ENCODE measurements around the gene LRP1. TPM values are rescaled to one million over a fixed set of nuclear protein-coding genes. Genes with fewer than 3 reads are reported as not detected.

The LRP1 gene
- total RNA-seq, 3 donors from 2014 or later (not counting 1 experiment from before 2014, with no cell fraction given) = 6.7 to 13.1 (median 9.5) TPM

DNA sequence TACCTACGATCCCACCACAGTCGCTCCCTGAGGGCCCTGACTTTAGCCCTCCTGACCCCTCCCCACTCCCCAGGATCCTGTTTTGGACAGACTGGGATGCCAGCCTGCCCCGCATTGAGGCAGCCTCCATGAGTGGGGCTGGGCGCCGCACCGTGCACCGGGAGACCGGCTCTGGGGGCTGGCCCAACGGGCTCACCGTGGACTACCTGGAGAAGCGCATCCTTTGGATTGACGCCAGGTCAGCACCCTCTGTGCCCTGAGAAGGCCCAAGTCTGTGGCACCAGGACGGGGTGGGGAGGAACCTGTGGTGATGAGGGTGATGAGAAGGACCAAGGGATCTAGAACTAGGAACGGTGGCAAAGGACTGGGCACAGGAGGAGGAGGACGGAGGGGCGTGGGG, 49.1 kb downstream of the LRP1 start:
- Histone ChIP-seq H3K4me3 (ENCODE audit: low read length) (no peak overlapping the region), H3K27ac (ENCODE audit: low read length) (no peak overlapping the region), H3K9me3 (ENCODE audit: control insufficient read depth, insufficient read depth, low read length) (no peaks in the 10 kb centered on the region), H3K36me3 (ENCODE audit: control insufficient read depth, insufficient read depth, low read length) (no peaks in the 10 kb centered on the region), H3K27me3 (ENCODE audit: control insufficient read depth, insufficient read depth, low read length) (no peaks in the 10 kb centered on the region), H3K4me1 (ENCODE audit: control insufficient read depth, insufficient read depth, low read length) (no peaks in the 10 kb centered on the region)
- Mint-ChIP-seq H3K27me3 (ENCODE audit: low read depth in 2 of 2) (no peaks in the 10 kb centered on the region), H3K36me3 (no peaks in the 10 kb centered on the region), H3K4me1 (peaks cover 0 to 5% of the 10 kb centered on the region in 2 donors), H3K9me3 (no peaks in the 10 kb centered on the region), H3K27ac (no peak overlapping the region), H3K4me3 (no peak overlapping the region)
- no peak for ATAC-seq
- 90% methylated on average over 16 of the region's 16 CpGs for WGBS (ENCODE audit: insufficient coverage)
- no peak for DNase-seq
- TF ChIP-seq, protein P1, sequence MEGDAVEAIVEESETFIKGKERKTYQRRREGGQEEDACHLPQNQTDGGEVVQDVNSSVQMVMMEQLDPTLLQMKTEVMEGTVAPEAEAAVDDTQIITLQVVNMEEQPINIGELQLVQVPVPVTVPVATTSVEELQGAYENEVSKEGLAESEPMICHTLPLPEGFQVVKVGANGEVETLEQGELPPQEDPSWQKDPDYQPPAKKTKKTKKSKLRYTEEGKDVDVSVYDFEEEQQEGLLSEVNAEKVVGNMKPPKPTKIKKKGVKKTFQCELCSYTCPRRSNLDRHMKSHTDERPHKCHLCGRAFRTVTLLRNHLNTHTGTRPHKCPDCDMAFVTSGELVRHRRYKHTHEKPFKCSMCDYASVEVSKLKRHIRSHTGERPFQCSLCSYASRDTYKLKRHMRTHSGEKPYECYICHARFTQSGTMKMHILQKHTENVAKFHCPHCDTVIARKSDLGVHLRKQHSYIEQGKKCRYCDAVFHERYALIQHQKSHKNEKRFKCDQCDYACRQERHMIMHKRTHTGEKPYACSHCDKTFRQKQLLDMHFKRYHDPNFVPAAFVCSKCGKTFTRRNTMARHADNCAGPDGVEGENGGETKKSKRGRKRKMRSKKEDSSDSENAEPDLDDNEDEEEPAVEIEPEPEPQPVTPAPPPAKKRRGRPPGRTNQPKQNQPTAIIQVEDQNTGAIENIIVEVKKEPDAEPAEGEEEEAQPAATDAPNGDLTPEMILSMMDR (IDR thresholded peaks at IDR 0.05) = no peak
- intact Hi-C loops (cut with micrococcal nuclease) = no loop called here

DNA sequence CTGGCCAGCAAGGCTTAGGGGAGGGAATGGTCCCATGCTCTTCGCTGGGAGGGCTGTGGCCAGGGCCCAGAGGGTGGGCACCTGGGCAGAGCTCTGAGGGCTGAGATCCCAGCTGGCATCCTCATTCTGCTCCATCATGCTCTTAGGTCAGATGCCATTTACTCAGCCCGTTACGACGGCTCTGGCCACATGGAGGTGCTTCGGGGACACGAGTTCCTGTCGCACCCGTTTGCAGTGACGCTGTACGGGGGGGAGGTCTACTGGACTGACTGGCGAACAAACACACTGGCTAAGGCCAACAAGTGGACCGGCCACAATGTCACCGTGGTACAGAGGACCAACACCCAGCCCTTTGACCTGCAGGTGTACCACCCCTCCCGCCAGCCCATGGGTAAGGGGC, 49.9 kb downstream of the LRP1 start:
- no peaks in the 10 kb centered on the region for H3K36me3 Mint-ChIP-seq
- H3K27me3 ChIP-seq (ENCODE audit: control insufficient read depth, insufficient read depth, low read length) = no peaks in the 10 kb centered on the region
- H3K27me3 Mint-ChIP-seq (ENCODE audit: low read depth in 2 of 2) = no peaks in the 10 kb centered on the region
- H3K27ac ChIP-seq (ENCODE audit: low read length) = no peak overlapping the region
- H3K4me1 Mint-ChIP-seq = peaks cover 0 to 7% of the 10 kb centered on the region in 2 donors
- H3K4me3 ChIP-seq (ENCODE audit: low read length) = no peak overlapping the region
- ATAC-seq (no peak), DNase-seq (no peak)
- H3K9me3 Mint-ChIP-seq = no peaks in the 10 kb centered on the region
- intact Hi-C loops (cut with micrococcal nuclease) = no loop called here
- WGBS (ENCODE audit: insufficient coverage) = 90% methylated on average over 14 of the region's 14 CpGs
- TF ChIP-seq, protein P1 (IDR thresholded peaks at IDR 0.05) = no peak
- H3K4me3 Mint-ChIP-seq = no peak overlapping the region
- no peaks in the 10 kb centered on the region for H3K36me3 ChIP-seq (ENCODE audit: control insufficient read depth, insufficient read depth, low read length)
- H3K9me3 ChIP-seq (ENCODE audit: control insufficient read depth, insufficient read depth, low read length) = no peaks in the 10 kb centered on the region
- H3K27ac Mint-ChIP-seq = no peak overlapping the region
- H3K4me1 ChIP-seq (ENCODE audit: control insufficient read depth, insufficient read depth, low read length) = no peaks in the 10 kb centered on the region

DNA sequence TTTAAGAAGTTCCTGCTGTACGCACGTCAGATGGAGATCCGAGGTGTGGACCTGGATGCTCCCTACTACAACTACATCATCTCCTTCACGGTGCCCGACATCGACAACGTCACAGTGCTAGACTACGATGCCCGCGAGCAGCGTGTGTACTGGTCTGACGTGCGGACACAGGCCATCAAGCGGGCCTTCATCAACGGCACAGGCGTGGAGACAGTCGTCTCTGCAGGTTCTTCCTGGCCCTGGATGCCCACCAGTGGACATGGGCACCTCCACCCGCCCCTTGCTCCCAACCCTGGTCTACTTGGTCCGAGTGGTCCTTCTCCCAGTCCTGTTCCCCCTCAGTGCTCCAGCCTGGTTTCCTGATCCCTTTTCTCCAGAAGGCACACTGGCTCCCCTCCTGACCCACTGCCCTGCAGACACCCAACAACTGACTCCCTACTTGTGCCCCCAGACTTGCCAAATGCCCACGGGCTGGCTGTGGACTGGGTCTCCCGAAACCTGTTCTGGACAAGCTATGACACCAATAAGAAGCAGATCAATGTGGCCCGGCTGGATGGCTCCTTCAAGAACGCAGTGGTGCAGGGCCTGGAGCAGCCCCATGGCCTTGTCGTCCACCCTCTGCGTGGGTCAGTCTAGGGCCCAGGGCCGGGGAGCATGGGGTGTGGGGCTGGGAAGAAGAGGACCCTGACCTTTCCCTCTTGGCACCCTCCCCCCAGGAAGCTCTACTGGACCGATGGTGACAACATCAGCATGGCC, 51.2 kb downstream of the LRP1 start:
- Mint-ChIP-seq H3K4me1 (peaks cover 0 to 7% of the 10 kb centered on the region in 2 donors), H3K27me3 (ENCODE audit: low read depth in 2 of 2) (no peaks in the 10 kb centered on the region), H3K4me3 (no peak overlapping the region), H3K27ac (no peak overlapping the region), H3K36me3 (no peaks in the 10 kb centered on the region), H3K9me3 (no peaks in the 10 kb centered on the region)
- TF ChIP-seq, protein P1 (IDR thresholded peaks at IDR 0.05) = no peak
- DNase-seq (no peak), ATAC-seq (no peak)
- Histone ChIP-seq H3K4me3 (ENCODE audit: low read length) (no peak overlapping the region), H3K27me3 (ENCODE audit: control insufficient read depth, insufficient read depth, low read length) (no peaks in the 10 kb centered on the region), H3K36me3 (ENCODE audit: control insufficient read depth, insufficient read depth, low read length) (no peaks in the 10 kb centered on the region), H3K4me1 (ENCODE audit: control insufficient read depth, insufficient read depth, low read length) (no peaks in the 10 kb centered on the region), H3K27ac (ENCODE audit: low read length) (no peak overlapping the region), H3K9me3 (ENCODE audit: control insufficient read depth, insufficient read depth, low read length) (no peaks in the 10 kb centered on the region)
- intact Hi-C loops (cut with micrococcal nuclease) = loop anchor here (10.0 kb wide), 1 partner anchor 425 kb away; the partner anchor contains the start of gene PRIM1
- WGBS (ENCODE audit: insufficient coverage) = 91% methylated on average over 27 of the region's 27 CpGs
